ENCODE measurements around the gene RALGPS1. TPM values are rescaled to one million over a fixed set of nuclear protein-coding genes. Genes with fewer than 3 reads are reported as not detected.

RALGPS1 gene
- total RNA-seq, 1 experiment from 2014 or later = 28.5 TPM

DNA sequence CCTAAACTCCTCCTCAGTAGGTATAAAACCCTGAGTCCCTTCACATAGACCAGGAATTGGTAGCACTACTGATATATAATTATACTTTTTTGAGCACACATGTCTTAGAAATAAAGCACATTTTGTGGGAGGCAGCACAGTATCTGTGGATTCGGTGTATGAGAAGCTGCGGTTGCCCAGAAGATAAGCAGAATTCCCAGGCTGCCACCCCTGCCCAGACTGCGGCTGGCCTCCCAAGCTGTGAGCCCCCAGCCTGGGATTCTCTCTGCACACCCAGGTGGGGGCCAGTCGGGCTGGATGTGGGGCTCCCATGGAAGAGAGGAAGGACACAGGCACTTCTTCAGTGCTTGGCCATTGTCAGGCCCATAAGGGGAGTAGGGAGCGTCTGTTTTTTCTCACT is 233.4 kb downstream of the RALGPS1 start:
- TF ChIP-seq MLX (CRISPR knock-in tag; IDR thresholded peaks at IDR 0.05) = no peak
- TF ChIP-seq GRHL2 (CRISPR knock-in tag; IDR thresholded peaks at IDR 0.05; ENCODE audit: insufficient replicate concordance, severe bottlenecking) = no peak
- no peak for TF ChIP-seq ZBTB21 (CRISPR knock-in tag; IDR thresholded peaks at IDR 0.05; ENCODE audit: borderline replicate concordance)
- no peak for TF ChIP-seq FOXP1 (CRISPR knock-in tag; IDR thresholded peaks at IDR 0.05; ENCODE audit: borderline replicate concordance)
- no peak for TF ChIP-seq HMGA2 (CRISPR knock-in tag; IDR thresholded peaks at IDR 0.05)
- Mint-ChIP-seq H3K9me3 (peaks cover 5% of the 10 kb centered on the region), H3K4me1 (peaks cover 6% of the 10 kb centered on the region), H3K36me3 (no peaks in the 10 kb centered on the region), H3K27ac (no peak overlapping the region), H3K27me3 (ENCODE audit: low read depth) (no peaks in the 10 kb centered on the region), H3K4me3 (no peak overlapping the region)
- ATAC-seq = no peak
- ChIA-PET POLR2A (interaction anchor here (0.5 kb wide), 1 partner anchor 292 kb away, joined by 5 read pairs; no protein-coding TSS in a partner anchor), CTCF (no interaction called here)
- no peak for DNase-seq (ENCODE audit: low spot score)

- Mint-ChIP-seq H3K4me1 (no peaks in the 10 kb centered on the region), H3K36me3 (no peaks in the 10 kb centered on the region), H3K27me3 (ENCODE audit: low read depth) (no peaks in the 10 kb centered on the region), H3K27ac (no peak overlapping the region), H3K9me3 (peaks cover 5% of the 10 kb centered on the region), H3K4me3 (no peak overlapping the region)
- no peak for TF ChIP-seq ZNF121 (CRISPR knock-in tag; IDR thresholded peaks at IDR 0.05)
- no peak for TF ChIP-seq IRF2 (CRISPR knock-in tag; IDR thresholded peaks at IDR 0.05; ENCODE audit: borderline replicate concordance, low read depth)
- TF ChIP-seq GRHL2 (CRISPR knock-in tag; IDR thresholded peaks at IDR 0.05; ENCODE audit: insufficient replicate concordance, severe bottlenecking) = no peak
- TF ChIP-seq MXD4 (CRISPR knock-in tag; IDR thresholded peaks at IDR 0.05; ENCODE audit: borderline replicate concordance) = no peak
- no peak for TF ChIP-seq ERG (CRISPR knock-in tag; IDR thresholded peaks at IDR 0.05)
- no peak for TF ChIP-seq SMAD3 (CRISPR knock-in tag; IDR thresholded peaks at IDR 0.05; ENCODE audit: borderline replicate concordance)
- TF ChIP-seq ETV6 (CRISPR knock-in tag; IDR thresholded peaks at IDR 0.05) = no peak
- no peak for TF ChIP-seq NR3C1 (CRISPR knock-in tag; conservative IDR thresholded peaks at IDR 0.05; ENCODE audit: low read depth)
- ChIA-PET POLR2A (no interaction called here), CTCF (interaction anchor here (1.1 to 1.5 kb wide), 2 partner anchors 10 to 11 kb away, joined by 3 read pairs; no protein-coding TSS in a partner anchor)
- DNase-seq (ENCODE audit: low spot score) (no peak), ATAC-seq (no peak)
Measured at GRCh38 chr9:127149010-127149409, 234.4 kb downstream of the RALGPS1 start.

DNA sequence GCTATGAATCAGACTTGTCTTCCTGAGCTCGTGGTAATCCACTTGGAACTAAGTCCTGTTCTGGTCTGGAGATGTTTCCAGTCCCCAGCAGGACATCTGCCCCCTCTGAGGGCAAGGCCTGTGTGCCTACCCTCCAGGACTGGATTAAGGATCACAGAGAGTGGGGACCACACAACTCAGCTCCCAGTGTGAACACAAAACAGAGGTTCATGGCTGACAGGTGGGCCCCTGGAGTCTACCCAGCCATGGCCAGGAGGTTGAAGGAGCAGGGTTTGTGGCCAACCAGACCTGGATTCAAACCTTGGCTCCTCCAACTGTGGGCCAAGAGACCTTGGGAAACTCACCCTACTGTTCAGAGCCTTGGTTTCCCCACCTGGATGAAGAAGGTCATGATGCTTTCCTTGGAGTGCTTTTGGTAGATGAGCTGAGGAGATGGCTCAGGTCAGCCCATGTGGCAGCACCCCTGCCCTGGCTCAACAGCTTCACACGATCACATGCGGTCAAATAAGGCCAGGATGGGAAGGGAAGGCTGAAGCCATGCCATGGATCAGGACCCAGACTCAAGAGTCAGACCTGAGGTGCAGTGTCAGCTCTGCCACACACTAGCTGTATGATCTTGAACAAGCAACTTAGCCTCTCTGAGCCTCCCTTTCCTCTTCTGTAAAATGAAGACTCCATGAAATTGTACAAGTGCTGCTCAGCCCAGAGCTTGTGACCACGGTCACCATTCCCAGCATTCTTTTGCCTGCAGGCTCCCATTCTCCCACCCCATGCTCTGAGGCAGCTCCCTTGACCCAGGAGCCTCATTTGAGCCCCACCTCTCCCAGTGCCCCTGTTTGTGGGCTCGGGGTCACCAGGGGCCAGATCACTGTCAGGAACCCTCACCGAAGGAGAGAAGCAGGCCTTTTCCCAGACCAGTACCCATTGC is 235.1 kb downstream of the RALGPS1 start:
- CTCF ChIA-PET = interaction anchor here (1.1 to 1.8 kb wide), 4 partner anchors 10 to 184 kb away, joined by 3 to 7 read pairs (median 3); no protein-coding TSS in a partner anchor
- Mint-ChIP-seq H3K4me3 (no peak overlapping the region), H3K27me3 (ENCODE audit: low read depth) (no peaks in the 10 kb centered on the region), H3K4me1 (no peaks in the 10 kb centered on the region), H3K36me3 (no peaks in the 10 kb centered on the region), H3K9me3 (peaks cover 5% of the 10 kb centered on the region), H3K27ac (no peak overlapping the region)
- TF ChIP-seq GABPB1 (CRISPR knock-in tag; IDR thresholded peaks at IDR 0.05) (no peak), GRHL2 (CRISPR knock-in tag; IDR thresholded peaks at IDR 0.05; ENCODE audit: insufficient replicate concordance, severe bottlenecking) (no peak), MYBL2 (CRISPR knock-in tag; IDR thresholded peaks at IDR 0.05) (no peak), NFATC4 (CRISPR knock-in tag; IDR thresholded peaks at IDR 0.05) (no peak), E2F1 (CRISPR knock-in tag; IDR thresholded peaks at IDR 0.05) (no peak), ZNF416 (CRISPR knock-in tag; IDR thresholded peaks at IDR 0.05) (no peak), TEAD4 (CRISPR knock-in tag; IDR thresholded peaks at IDR 0.05) (no peak), ZNF219 (CRISPR knock-in tag; IDR thresholded peaks at IDR 0.05; ENCODE audit: borderline replicate concordance) (no peak), PRRX2 (CRISPR knock-in tag; IDR thresholded peaks at IDR 0.05) (no peak)
- TF ChIP-seq, protein P1, sequence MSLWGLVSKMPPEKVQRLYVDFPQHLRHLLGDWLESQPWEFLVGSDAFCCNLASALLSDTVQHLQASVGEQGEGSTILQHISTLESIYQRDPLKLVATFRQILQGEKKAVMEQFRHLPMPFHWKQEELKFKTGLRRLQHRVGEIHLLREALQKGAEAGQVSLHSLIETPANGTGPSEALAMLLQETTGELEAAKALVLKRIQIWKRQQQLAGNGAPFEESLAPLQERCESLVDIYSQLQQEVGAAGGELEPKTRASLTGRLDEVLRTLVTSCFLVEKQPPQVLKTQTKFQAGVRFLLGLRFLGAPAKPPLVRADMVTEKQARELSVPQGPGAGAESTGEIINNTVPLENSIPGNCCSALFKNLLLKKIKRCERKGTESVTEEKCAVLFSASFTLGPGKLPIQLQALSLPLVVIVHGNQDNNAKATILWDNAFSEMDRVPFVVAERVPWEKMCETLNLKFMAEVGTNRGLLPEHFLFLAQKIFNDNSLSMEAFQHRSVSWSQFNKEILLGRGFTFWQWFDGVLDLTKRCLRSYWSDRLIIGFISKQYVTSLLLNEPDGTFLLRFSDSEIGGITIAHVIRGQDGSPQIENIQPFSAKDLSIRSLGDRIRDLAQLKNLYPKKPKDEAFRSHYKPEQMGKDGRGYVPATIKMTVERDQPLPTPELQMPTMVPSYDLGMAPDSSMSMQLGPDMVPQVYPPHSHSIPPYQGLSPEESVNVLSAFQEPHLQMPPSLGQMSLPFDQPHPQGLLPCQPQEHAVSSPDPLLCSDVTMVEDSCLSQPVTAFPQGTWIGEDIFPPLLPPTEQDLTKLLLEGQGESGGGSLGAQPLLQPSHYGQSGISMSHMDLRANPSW (CRISPR knock-in tag; conservative IDR thresholded peaks at IDR 0.05; ENCODE audit: low read depth) = no peak
- TF ChIP-seq, protein P2, sequence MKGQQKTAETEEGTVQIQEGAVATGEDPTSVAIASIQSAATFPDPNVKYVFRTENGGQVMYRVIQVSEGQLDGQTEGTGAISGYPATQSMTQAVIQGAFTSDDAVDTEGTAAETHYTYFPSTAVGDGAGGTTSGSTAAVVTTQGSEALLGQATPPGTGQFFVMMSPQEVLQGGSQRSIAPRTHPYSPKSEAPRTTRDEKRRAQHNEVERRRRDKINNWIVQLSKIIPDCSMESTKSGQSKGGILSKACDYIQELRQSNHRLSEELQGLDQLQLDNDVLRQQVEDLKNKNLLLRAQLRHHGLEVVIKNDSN (CRISPR knock-in tag; IDR thresholded peaks at IDR 0.05) = no peak
- DNase-seq (ENCODE audit: low spot score) (no peak), ATAC-seq (no peak)
- POLR2A ChIA-PET = interaction anchor here (0.5 kb wide), 1 partner anchor 182 kb away, joined by 3 read pairs; no protein-coding TSS in a partner anchor
